ENCODE data around the gene EHBP1L1. TPM values are rescaled to one million over a fixed set of nuclear protein-coding genes. Genes with fewer than 3 reads are reported as not detected.

Gene EHBP1L1
- total and polyA plus RNA-seq, 2 of the 13 experiments (the other 11 are each of a cell fraction or from before 2014, with no cell fraction given): 8.3 to 10.6 TPM

DNA sequence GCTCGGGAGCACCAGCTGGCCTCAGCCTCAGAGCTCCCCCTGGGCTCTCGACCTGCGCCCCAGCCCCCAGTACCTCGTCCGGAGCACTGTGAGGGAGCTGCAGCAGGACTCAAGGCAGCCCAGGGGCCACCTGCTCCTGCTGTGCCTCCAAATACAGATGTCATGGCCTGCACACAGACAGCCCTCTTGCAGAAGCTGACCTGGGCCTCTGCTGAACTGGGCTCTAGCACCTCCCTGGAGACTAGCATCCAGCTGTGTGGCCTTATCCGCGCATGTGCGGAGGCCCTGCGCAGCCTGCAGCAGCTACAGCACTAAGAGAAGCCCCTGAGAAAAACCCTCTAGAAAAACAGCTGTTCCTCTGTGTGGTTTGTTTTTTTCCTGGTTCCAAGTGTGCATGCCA lies 4.4 kb upstream of the EHBP1L1 start:
- no peak for ATAC-seq
- DNase-seq (ENCODE audit: low spot score): no peak
- H3K4me3 ChIP-seq (replicated peaks in 1 of 3; ENCODE audit: insufficient read depth in 1 of 3, low read depth in 2 of 3, low read length in 3 of 3): peak overlapping the region; percentile 85 to 99 (median 95)

More for the DNA sequence above, 4.4 kb upstream of the EHBP1L1 start:
- ChIA-PET CTCF (ENCODE audit: low intra/inter-chr PET ratio, low total read pairs) (interaction anchor here (1.3 kb wide), 1 partner anchor 31 kb away, joined by 7 read pairs; no protein-coding TSS in a partner anchor), POLR2A (interaction anchor here (0.8 to 2.5 kb wide), 5 partner anchors 12 to 45 kb away, joined by 3 to 34 read pairs (median 8); partner anchors contain the start of genes LTBP3 and PCNX3)
- peaks cover 3 to 5% of the 10 kb centered on the region in 2 experiments; a peak in 2 of 5 replicates for H3K36me3 ChIP-seq (replicated peaks in 1 of 2; ENCODE audit: control insufficient read depth in 1 of 2, insufficient read depth in 2 of 2, low read length in 2 of 2)
- peaks cover 23% of the 10 kb centered on the region for H3K79me2 ChIP-seq (ENCODE audit: insufficient read depth, low read length)
- TF ChIP-seq ONECUT2 (CRISPR knock-in tag; IDR thresholded peaks at IDR 0.05) (no peak), XRCC5 (optimal IDR thresholded peaks at IDR 0.05; ENCODE audit: low read length) (peak; percentile 3), ZFX (CRISPR knock-in tag; IDR thresholded peaks at IDR 0.05; ENCODE audit: low read depth) (0 out of 2 replicates have a peak, but pooled peaks have one; percentile 5), ZNF607 (CRISPR knock-in tag; IDR thresholded peaks at IDR 0.05; ENCODE audit: borderline replicate concordance) (no peak), ETV6 (CRISPR knock-in tag; conservative IDR thresholded peaks at IDR 0.05) (no peak), FOXP1 (IDR thresholded peaks at IDR 0.05) (no peak), FOXP1 (CRISPR knock-in tag; IDR thresholded peaks at IDR 0.05) (no peak), EP300 (IDR thresholded peaks at IDR 0.05; ENCODE audit: low read depth in 2 of 2, low read length in 2 of 2) (no peak), EP300 (CRISPR knock-in tag; IDR thresholded peaks at IDR 0.05; ENCODE audit: borderline replicate concordance) (no peak)
- TF ChIP-seq, protein P1, sequence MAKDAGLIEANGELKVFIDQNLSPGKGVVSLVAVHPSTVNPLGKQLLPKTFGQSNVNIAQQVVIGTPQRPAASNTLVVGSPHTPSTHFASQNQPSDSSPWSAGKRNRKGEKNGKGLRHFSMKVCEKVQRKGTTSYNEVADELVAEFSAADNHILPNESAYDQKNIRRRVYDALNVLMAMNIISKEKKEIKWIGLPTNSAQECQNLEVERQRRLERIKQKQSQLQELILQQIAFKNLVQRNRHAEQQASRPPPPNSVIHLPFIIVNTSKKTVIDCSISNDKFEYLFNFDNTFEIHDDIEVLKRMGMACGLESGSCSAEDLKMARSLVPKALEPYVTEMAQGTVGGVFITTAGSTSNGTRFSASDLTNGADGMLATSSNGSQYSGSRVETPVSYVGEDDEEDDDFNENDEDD (CRISPR knock-in tag; IDR thresholded peaks at IDR 0.05; ENCODE audit: borderline replicate concordance): no peak
- TF ChIP-seq, protein P2, sequence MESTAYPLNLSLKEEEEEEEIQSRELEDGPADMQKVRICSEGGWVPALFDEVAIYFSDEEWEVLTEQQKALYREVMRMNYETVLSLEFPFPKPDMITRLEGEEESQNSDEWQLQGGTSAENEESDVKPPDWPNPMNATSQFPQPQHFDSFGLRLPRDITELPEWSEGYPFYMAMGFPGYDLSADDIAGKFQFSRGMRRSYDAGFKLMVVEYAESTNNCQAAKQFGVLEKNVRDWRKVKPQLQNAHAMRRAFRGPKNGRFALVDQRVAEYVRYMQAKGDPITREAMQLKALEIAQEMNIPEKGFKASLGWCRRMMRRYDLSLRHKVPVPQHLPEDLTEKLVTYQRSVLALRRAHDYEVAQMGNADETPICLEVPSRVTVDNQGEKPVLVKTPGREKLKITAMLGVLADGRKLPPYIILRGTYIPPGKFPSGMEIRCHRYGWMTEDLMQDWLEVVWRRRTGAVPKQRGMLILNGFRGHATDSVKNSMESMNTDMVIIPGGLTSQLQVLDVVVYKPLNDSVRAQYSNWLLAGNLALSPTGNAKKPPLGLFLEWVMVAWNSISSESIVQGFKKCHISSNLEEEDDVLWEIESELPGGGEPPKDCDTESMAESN (CRISPR knock-in tag; conservative IDR thresholded peaks at IDR 0.05): no peak
- H3K27ac ChIP-seq (ENCODE audit: extremely low read length, insufficient read depth, low read length): no peak overlapping the region
- H2AFZ ChIP-seq (ENCODE audit: low read length): no peak overlapping the region
- intact Hi-C loops (cut with micrococcal nuclease; ENCODE audit: unreplicated experiment) (loop anchor here (2.0 kb wide), 1 partner anchor 31 kb away; no protein-coding TSS in a partner anchor), in situ Hi-C loops (cut with HindIII; ENCODE audit: extremely low pct_ligation_motif_present, low pct_unique_long_range_greater_than_20kb) (no loop called here)
- WGBS (ENCODE audit: low lambda C conversion rate): 64% methylated on average over 4 of the region's 9 CpGs
- H3K9ac ChIP-seq (ENCODE audit: insufficient read depth, low read depth, low read length): peak overlapping the region; percentile 88
- no peaks in the 10 kb centered on the region; a peak in 1 of 5 replicates for H3K27me3 ChIP-seq (ENCODE audit: control insufficient read depth in 1 of 2, insufficient read depth in 2 of 2, low read length in 2 of 2)
- FAIRE-seq: no peak
- no peaks in the 10 kb centered on the region; the same call in 1 of the 2 replicates for H4K20me1 ChIP-seq (ENCODE audit: insufficient read depth, low read length)
- BruUV-seq (replicated peaks): no TSS peak
- H3K4me2 ChIP-seq (ENCODE audit: low read depth, low read length): peak overlapping the region; percentile 92
- no peaks in the 10 kb centered on the region for H3K9me3 ChIP-seq (ENCODE audit: low read length)
- peaks cover 48% of the 10 kb centered on the region for H3K4me1 ChIP-seq (ENCODE audit: insufficient read depth, low read length)

Measured in HepG2 (cell line).